ENCODE measurements around the gene SLC6A16. TPM values are rescaled to one million over a fixed set of nuclear protein-coding genes. Genes with fewer than 3 reads are reported as not detected.

Gene SLC6A16
- total and polyA plus RNA-seq, 2 of the 8 experiments (the other 6 are each of a cell fraction or from before 2014, with no cell fraction given) = 1.1 to 1.5 TPM

DNA sequence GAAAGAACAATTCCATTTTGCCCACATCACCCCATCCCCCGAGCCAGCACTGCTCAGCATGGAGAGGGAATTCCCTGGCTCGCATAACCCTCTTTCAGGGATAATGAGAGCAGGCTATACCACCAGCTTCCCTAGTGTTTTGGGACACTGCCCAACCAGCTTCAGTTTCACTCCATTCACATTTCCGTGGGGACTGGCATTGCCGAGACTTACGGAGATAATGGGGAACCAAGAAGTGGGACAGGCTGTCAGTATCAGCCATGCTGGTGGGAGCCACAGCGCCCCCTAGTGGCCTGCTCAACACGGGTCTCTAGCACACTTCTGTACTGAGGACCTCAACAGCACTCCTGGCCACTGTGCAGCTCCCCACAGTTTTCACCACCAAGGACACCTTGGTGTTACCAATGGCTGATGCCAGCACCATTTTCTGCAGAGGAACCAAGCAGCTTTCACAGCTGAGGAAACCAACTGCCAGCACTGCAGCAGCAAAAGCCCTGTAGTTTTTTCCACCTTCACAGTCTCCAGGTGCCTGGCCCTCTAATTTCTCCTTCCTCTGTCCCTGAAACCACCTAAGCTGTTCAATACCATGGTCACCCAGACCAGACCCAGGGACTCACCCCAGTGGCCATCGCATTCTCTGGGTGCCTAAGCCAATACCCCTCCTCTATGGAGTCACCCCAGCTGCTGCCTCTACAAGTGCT, 23.7 kb downstream of the SLC6A16 start:
- peak overlapping the region in 1 of 2 experiments; percentile 63; a peak in 3 of 4 replicates for H3K4me2 ChIP-seq (ENCODE audit: insufficient read depth in 1 of 2, low read depth in 2 of 2, low read length in 2 of 2)
- peak overlapping the region; percentile 95 for H2AFZ ChIP-seq (ENCODE audit: low read length)
- H4K5ac ChIP-seq (ENCODE audit: insufficient read length, low read depth, low read length) = no peak overlapping the region
- H3K79me2 ChIP-seq (ENCODE audit: control insufficient read depth in 1 of 2, insufficient read depth in 2 of 2, low read length in 2 of 2) = no peaks in the 10 kb centered on the region
- peak overlapping the region; percentile 82; the same call in 1 of the 2 replicates for H2BK12ac ChIP-seq (ENCODE audit: low read depth, low read length)
- peak overlapping the region; percentile 66; the same call in 1 of the 2 replicates for H4K8ac ChIP-seq (ENCODE audit: extremely low read depth, insufficient read depth, low read length)
- H2BK120ac ChIP-seq (replicated peaks; ENCODE audit: low read depth, low read length) = no peak overlapping the region
- no peak overlapping the region for H2AK5ac ChIP-seq (ENCODE audit: low read depth, low read length)
- no peak overlapping the region for H3K23ac ChIP-seq (ENCODE audit: insufficient read length)
- H3K79me1 ChIP-seq (ENCODE audit: low read depth, low read length) = no peaks in the 10 kb centered on the region
- no peak overlapping the region for H2BK20ac ChIP-seq (ENCODE audit: low read length)
- H4K20me1 ChIP-seq (replicated peaks in 1 of 2; ENCODE audit: control insufficient read depth in 1 of 2, insufficient read depth in 2 of 2, low read length in 2 of 2) = no peaks in the 10 kb centered on the region
- DNase-seq (ENCODE audit: low read depth in 1 of 2, low spot score in 2 of 2) = peak; percentile 50 to 95
- no peaks in the 10 kb centered on the region for H3K9me3 ChIP-seq (ENCODE audit: insufficient read depth in 2 of 2, low read depth in 1 of 2, low read length in 1 of 2)
- no peak overlapping the region for H3K56ac ChIP-seq (replicated peaks; ENCODE audit: insufficient read length, low read depth, low read length)
- no peak overlapping the region for H3K4ac ChIP-seq (replicated peaks; ENCODE audit: insufficient read length, low read depth, low read length)
- H3K27me3 ChIP-seq (replicated peaks in 1 of 4; ENCODE audit: control insufficient read depth in 3 of 4, extremely low read depth in 1 of 4, insufficient read depth in 3 of 4, low read length in 3 of 4) = no peaks in the 10 kb centered on the region
- 51% methylated on average over 8 of the region's 8 CpGs; no CpG with 5 or more reads in 1 of the 2 experiments for WGBS, 2 experiments (ENCODE audit: extremely low coverage in 1 of 2, insufficient coverage in 1 of 2, insufficient read length in 1 of 2, insufficient replicate concordance in 2 of 2, low coverage in 1 of 2, low lambda C conversion rate in 2 of 2, missing lambda C conversion rate in 1 of 2)
- H3K18ac ChIP-seq (ENCODE audit: extremely low read depth, low read length) = 0 out of 2 replicates have a peak overlapping the region, but pooled peaks have one; percentile 81
- ChIA-PET POLR2A (ENCODE audit: partially characterized antibody) (interaction anchor here (0.6 to 1.7 kb wide), 5 partner anchors 13 to 37 kb away, joined by 3 to 7 read pairs (median 3); no protein-coding TSS in a partner anchor), CTCF (ENCODE audit: partially characterized antibody) (interaction anchor here (0.6 to 3.3 kb wide), 52 partner anchors 9 to 322 kb away, joined by 3 to 29 read pairs (median 5); partner anchors contain the start of gene CD37)
- peak; percentile 71 for FAIRE-seq
- no peaks in the 10 kb centered on the region for H3K36me3 ChIP-seq (ENCODE audit: control insufficient read depth in 2 of 4, insufficient read depth in 4 of 4, low read length in 3 of 4)
- no peak overlapping the region for H2BK5ac ChIP-seq (ENCODE audit: low read depth, low read length)
- H3K27ac ChIP-seq (ENCODE audit: low read depth, low read length) = no peak overlapping the region
- no peak overlapping the region for H4K91ac ChIP-seq (replicated peaks; ENCODE audit: insufficient read length, low read length)
- no peak overlapping the region for H3K4me3 ChIP-seq (ENCODE audit: extremely low read depth in 1 of 4, insufficient read depth in 2 of 4, low read depth in 3 of 4, low read length in 4 of 4)
- H3K4me1 ChIP-seq (replicated peaks in 1 of 4; ENCODE audit: control insufficient read depth in 3 of 4, insufficient read depth in 4 of 4, low read length in 3 of 4) = no peaks in the 10 kb centered on the region; a peak in 2 of 7 replicates
- no peak overlapping the region; a peak in 2 of 7 replicates for H3K9ac ChIP-seq (replicated peaks in 1 of 4; ENCODE audit: extremely low read depth in 1 of 4, low read depth in 3 of 4, low read length in 3 of 4)
- no peaks in the 10 kb centered on the region for H3K23me2 ChIP-seq (ENCODE audit: low read depth, low read length)
- H2BK15ac ChIP-seq (ENCODE audit: low read length) = no peak overlapping the region; the same call in 1 of the 2 replicates
- no peak overlapping the region for H3K14ac ChIP-seq (ENCODE audit: insufficient read length)
- TF ChIP-seq CBX8 (IDR thresholded peaks at IDR 0.05; ENCODE audit: borderline replicate concordance, low read depth, low read length) (no peak), GTF2F1 (IDR thresholded peaks at IDR 0.05; ENCODE audit: borderline replicate concordance, low read depth, low read length) (no peak), TBP (IDR thresholded peaks at IDR 0.05; ENCODE audit: low read depth, low read length) (peak; percentile 45; the same call in 1 of the 2 replicates)

Measured in H1 (cell line).